Gastroesophageal sphincter (tissue), 3 donors: ENCODE measurements around the gene KCNC3.

ENCODE experiments used
- CTCF ChIP-seq, 4 experiments: fragments of 200-600 bp in 2 of 4; fragments of 450-650 bp in 2 of 4; sonication (generic) in 1 of 4; IDR thresholded peaks; one replicate each; pipeline ENCODE4 v1.5.1; 2017 to 2019; ENCODE audit warnings: antibody characterized with exemption in 4 of 4, mild to moderate bottlenecking in 2 of 4, moderate library complexity in 2 of 4
- POLR2A ChIP-seq, 2 donors: fragments of 450-650 bp; IDR thresholded peaks; one replicate each; pipeline ENCODE4 v1.6.1; 2017; ENCODE audit warnings: antibody characterized with exemption in 2 of 2, mild to moderate bottlenecking in 2 of 2, moderate library complexity in 1 of 2
- POLR2AphosphoS5 ChIP-seq: sonication (generic); formaldehyde crosslinking; IDR thresholded peaks from one replicate; pipeline ENCODE4 v1.6.1; 2017; ENCODE audit warnings: antibody characterized with exemption

GRCh38 chr19:50331994-50332243 lies 2.7 kb upstream of the KCNC3 start:
- TF ChIP-seq CTCF (IDR thresholded peaks at IDR 0.05) (no peak), POLR2A (IDR thresholded peaks at IDR 0.05) (no peak), POLR2AphosphoS5 (no peak)
